ENCODE results near the gene DGKB.

DGKB gene

GRCh38 chr7:14436878-14437277, 465.7 kb downstream of the DGKB start:
- H3K27ac ChIP-seq: no peak overlapping the region
- TF ChIP-seq CTCF (conservative IDR thresholded peaks at IDR 0.05): no peak

DNA sequence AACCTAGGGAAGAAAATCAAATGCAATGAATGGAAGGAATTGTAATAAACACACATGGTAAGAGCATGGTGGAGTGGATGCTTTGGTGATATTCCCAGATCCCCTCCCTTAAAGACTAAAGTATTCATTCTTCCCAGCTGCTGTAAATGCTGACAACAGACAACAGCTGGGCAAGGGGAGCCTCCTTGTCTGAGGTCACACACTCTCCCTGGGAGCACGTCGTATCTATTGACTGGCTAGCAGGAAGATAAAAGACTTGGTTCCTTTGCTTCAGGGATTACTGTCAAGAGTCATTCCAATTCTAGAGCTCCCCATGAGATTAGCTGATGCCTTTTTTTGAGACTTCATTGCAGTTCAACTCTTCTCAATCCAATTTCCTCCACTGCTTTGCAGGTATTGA, 469.6 kb downstream of the DGKB start:
- H3K27ac ChIP-seq: no peak overlapping the region
- TF ChIP-seq CTCF (conservative IDR thresholded peaks at IDR 0.05): no peak

GRCh38 chr7:14430926-14431325, 471.6 kb downstream of the DGKB start:
- no peak for TF ChIP-seq CTCF (conservative IDR thresholded peaks at IDR 0.05)
- H3K27ac ChIP-seq: no peak overlapping the region

- no peak overlapping the region for H3K27ac ChIP-seq
- TF ChIP-seq CTCF (conservative IDR thresholded peaks at IDR 0.05): no peak
These were observed 477.0 kb downstream of the DGKB start for GRCh38 chr7:14425559-14425958.

- TF ChIP-seq CTCF (conservative IDR thresholded peaks at IDR 0.05): peak; percentile 32; the same call in 1 of the 2 replicates
- no peak overlapping the region for H3K27ac ChIP-seq
These were observed 477.9 kb downstream of the DGKB start for GRCh38 chr7:14424675-14425074.

GRCh38 chr7:14420768-14421167, 481.8 kb downstream of the DGKB start:
- no peak for TF ChIP-seq CTCF (conservative IDR thresholded peaks at IDR 0.05)
- no peak overlapping the region for H3K27ac ChIP-seq

- H3K27ac ChIP-seq: no peak overlapping the region
- no peak for TF ChIP-seq CTCF (conservative IDR thresholded peaks at IDR 0.05)
These were observed 483.0 kb downstream of the DGKB start for GRCh38 chr7:14419531-14419930.

- no peak for TF ChIP-seq CTCF (conservative IDR thresholded peaks at IDR 0.05)
- no peak overlapping the region for H3K27ac ChIP-seq
These were observed 483.9 kb downstream of the DGKB start for GRCh38 chr7:14418633-14419032.

All from VCaP (cell line).